Trophoblast cell (in vitro differentiated cells and primary cell): ENCODE results near the gene CREB5.
A peak's percentile ranks its signal among the peaks of the same experiment; 100 is the strongest.

Source experiments
- DNase-seq, 2 donors: peaks; one replicate each; pipeline ENCODE4 v3.0.0-alpha.2; 2016
- H2AFZ ChIP-seq: 2 replicates; pipeline ENCODE4 v1.6.1; 2013; ENCODE audit warnings: low read length, moderate library complexity, mild to moderate bottlenecking; ENCODE audit not compliant: insufficient read depth, poor library complexity
- H2AK5ac ChIP-seq: 2 replicates; pipeline ENCODE4 v1.6.1; 2013; ENCODE audit warnings: mild to moderate bottlenecking, low read length
- H2BK120ac ChIP-seq: 2 replicates; pipeline ENCODE4 v1.6.1; 2013; ENCODE audit warnings: low read length, mild to moderate bottlenecking, moderate library complexity; ENCODE audit not compliant: insufficient read depth, poor library complexity
- H2BK12ac ChIP-seq: 2 replicates; pipeline ENCODE4 v1.6.1; 2013; ENCODE audit warnings: mild to moderate bottlenecking, low read length, moderate library complexity
- H2BK5ac ChIP-seq: 2 replicates; pipeline ENCODE4 v1.6.1; 2013; ENCODE audit warnings: low read length, low read depth, moderate library complexity, mild to moderate bottlenecking; ENCODE audit not compliant: poor library complexity
- H3K14ac ChIP-seq: 2 replicates; pipeline ENCODE4 v1.6.1; 2013; ENCODE audit warnings: mild to moderate bottlenecking, low read length
- H3K18ac ChIP-seq: 2 replicates; pipeline ENCODE4 v1.6.1; 2013; ENCODE audit warnings: mild to moderate bottlenecking, low read length
- H3K23ac ChIP-seq: 2 replicates; pipeline ENCODE4 v1.6.1; 2013; ENCODE audit warnings: low read length
- H3K27ac ChIP-seq: 2 replicates; pipeline ENCODE4 v1.5.1; 2013; ENCODE audit warnings: low read depth, mild to moderate bottlenecking, inconsistent platforms, low read length, moderate library complexity
- H3K27me3 ChIP-seq: 2 replicates; pipeline ENCODE4 v1.6.1; 2013; ENCODE audit warnings: inconsistent platforms, mild to moderate bottlenecking, low read length, moderate library complexity; ENCODE audit not compliant: insufficient read depth
- H3K36me3 ChIP-seq, 2 experiments: 1 replicate in 1 of 2; 2 replicates in 1 of 2; pipeline ENCODE4 v1.6.1; 2013; ENCODE audit warnings: low read length in 2 of 2, mild to moderate bottlenecking in 2 of 2, moderate library complexity in 1 of 2; ENCODE audit not compliant: insufficient read depth in 2 of 2, control insufficient read depth in 1 of 2
- H3K4ac ChIP-seq: 2 replicates; pipeline ENCODE4 v1.6.1; 2013; ENCODE audit warnings: low read depth, mild to moderate bottlenecking, low read length, moderate library complexity
- H3K4me1 ChIP-seq, 2 experiments: 1 replicate in 1 of 2; 2 replicates in 1 of 2; pipeline ENCODE4 v1.6.1; 2013; ENCODE audit warnings: low read length in 2 of 2, mild to moderate bottlenecking in 2 of 2, moderate library complexity in 1 of 2; ENCODE audit not compliant: insufficient read depth in 2 of 2, control insufficient read depth in 1 of 2
- H3K4me2 ChIP-seq: 2 replicates; pipeline ENCODE4 v1.6.1; 2013; ENCODE audit warnings: inconsistent platforms, mild to moderate bottlenecking, low read length, moderate library complexity
- H3K4me3 ChIP-seq: 2 replicates; pipeline ENCODE4 v1.5.1; 2013; ENCODE audit warnings: mild to moderate bottlenecking, low read depth, low read length, inconsistent platforms
- H3K79me1 ChIP-seq: one replicate; pipeline ENCODE4 v1.6.1; 2013; ENCODE audit warnings: low read length
- H3K79me2 ChIP-seq: 2 replicates; pipeline ENCODE4 v1.6.1; 2013; ENCODE audit warnings: low read length, mild to moderate bottlenecking; ENCODE audit not compliant: control insufficient read depth, insufficient read depth, poor library complexity
- H3K9ac ChIP-seq: 2 replicates; pipeline ENCODE4 v1.6.1; 2013; ENCODE audit warnings: mild to moderate bottlenecking, low read length
- H3K9me3 ChIP-seq: 2 replicates; pipeline ENCODE4 v1.6.1; 2013; ENCODE audit warnings: low read depth, mild to moderate bottlenecking, control low read depth, inconsistent platforms, low read length; ENCODE audit not compliant: insufficient read depth
- H4K12ac ChIP-seq: 2 replicates; pipeline ENCODE4 v1.6.1; 2013; ENCODE audit warnings: low read depth, mild to moderate bottlenecking, low read length, moderate library complexity
- H4K8ac ChIP-seq: 2 replicates; pipeline ENCODE4 v1.6.1; 2013; ENCODE audit warnings: low read depth, mild to moderate bottlenecking, low read length, moderate library complexity
- H4K91ac ChIP-seq: one replicate; pipeline ENCODE4 v1.6.1; 2013; ENCODE audit warnings: low read depth, mild to moderate bottlenecking, low read length, moderate library complexity
- WGBS: extraction: QIAGEN DNeasy Blood & Tissue Kit; methylation state at CpG from one replicate; pipeline ENCODE4 v1.1.7; 2013; ENCODE audit warnings: missing lambda C conversion rate; ENCODE audit not compliant: insufficient read length, insufficient coverage; ENCODE audit errors: extremely low coverage; 5-methylcytosine and 5-hydroxymethylcytosine counted together

The CREB5 gene

DNA sequence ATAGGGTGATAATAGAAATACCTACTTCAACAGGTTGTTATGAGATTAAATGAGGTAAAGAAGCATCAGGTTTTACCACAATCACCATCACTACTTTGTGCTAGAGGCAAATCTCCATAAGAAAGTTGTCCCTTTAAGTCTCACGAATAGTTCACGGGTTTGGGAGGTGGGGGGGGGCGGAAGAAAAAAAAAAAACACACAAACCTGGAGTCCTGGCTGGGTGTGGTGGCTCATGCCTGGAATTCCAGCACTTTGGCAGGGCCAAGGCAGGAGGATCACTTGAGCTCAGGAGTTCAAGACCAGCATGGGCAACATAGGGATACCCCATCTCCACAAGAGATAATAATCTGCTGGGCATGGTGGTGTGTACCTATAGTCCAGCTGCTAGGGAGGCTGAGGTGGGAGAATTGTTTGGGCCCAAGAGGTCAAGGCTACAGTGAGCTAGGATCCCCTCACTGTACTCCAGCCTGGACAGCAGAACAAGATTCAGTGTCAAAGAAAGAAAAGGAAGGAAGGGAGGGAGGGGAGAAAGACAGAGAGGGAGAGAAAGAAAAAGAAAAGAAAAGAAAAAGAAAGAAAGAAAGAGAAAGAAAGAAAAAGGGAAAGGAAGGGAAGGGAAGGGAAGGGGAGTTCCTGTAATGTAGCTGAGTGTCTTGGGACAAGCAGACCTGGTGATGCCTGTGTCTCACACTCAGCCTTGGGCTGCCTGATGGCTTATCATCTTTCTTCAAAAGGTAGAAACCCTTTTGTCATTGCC lies 231.4 kb downstream of the CREB5 start:
- H4K91ac ChIP-seq = peak overlapping the region; percentile 75
- no peak overlapping the region for H4K12ac ChIP-seq
- H3K14ac ChIP-seq = peak overlapping the region; percentile 61
- H2BK5ac ChIP-seq = peak overlapping the region; percentile 57
- peak overlapping the region; percentile 33 for H3K18ac ChIP-seq
- H3K9ac ChIP-seq = no peak overlapping the region
- peak overlapping the region; percentile 79 for H2BK120ac ChIP-seq
- H3K4me1 ChIP-seq = peaks cover 7 to 12% of the 10 kb centered on the region in 2 experiments
- H3K4me2 ChIP-seq = peak overlapping the region; percentile 13
- no CpG with 5 or more reads among the region's 3 CpGs for WGBS
- no peak overlapping the region for H3K23ac ChIP-seq
- no peaks in the 10 kb centered on the region for H3K9me3 ChIP-seq
- H4K8ac ChIP-seq = peak overlapping the region; percentile 40
- no peaks in the 10 kb centered on the region for H3K27me3 ChIP-seq
- no peak overlapping the region for H3K4ac ChIP-seq
- peak overlapping the region; percentile 81 for H2BK12ac ChIP-seq
- H2AK5ac ChIP-seq = peak overlapping the region; percentile 56
- no peaks in the 10 kb centered on the region for H3K36me3 ChIP-seq
- no peak overlapping the region for H3K4me3 ChIP-seq
- H3K79me1 ChIP-seq = peaks cover 8% of the 10 kb centered on the region
- peak; percentile 39 to 73 for DNase-seq
- H2AFZ ChIP-seq = no peak overlapping the region
- H3K79me2 ChIP-seq = peaks cover 2% of the 10 kb centered on the region
- peak overlapping the region; percentile 58 for H3K27ac ChIP-seq

DNA sequence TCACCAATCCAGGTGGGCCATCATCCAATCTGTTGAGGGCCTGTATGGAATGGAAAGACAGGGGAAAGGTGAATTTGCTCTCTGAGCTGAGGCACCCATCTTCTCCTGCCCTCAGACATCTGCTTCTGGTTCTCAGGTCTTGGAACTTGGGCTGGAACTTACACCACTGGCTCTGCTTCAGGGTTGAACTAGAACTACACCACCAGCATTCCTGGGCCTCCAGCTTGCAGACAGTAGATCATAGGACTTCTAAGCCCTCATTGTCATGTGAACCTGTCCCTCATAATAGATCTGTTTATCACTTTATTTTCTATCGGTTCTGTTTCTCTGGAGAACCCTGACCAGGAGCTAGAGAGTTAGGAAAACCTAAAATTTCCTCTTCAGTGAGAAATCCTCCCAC lies 233.5 kb downstream of the CREB5 start:
- Histone ChIP-seq H3K79me2 (peaks cover 2% of the 10 kb centered on the region), H3K4me2 (no peak overlapping the region), H3K23ac (no peak overlapping the region), H3K18ac (no peak overlapping the region), H4K12ac (no peak overlapping the region), H3K79me1 (peaks cover 8% of the 10 kb centered on the region), H2AFZ (no peak overlapping the region), H2AK5ac (no peak overlapping the region), H3K4ac (no peak overlapping the region), H3K9ac (no peak overlapping the region), H3K9me3 (no peaks in the 10 kb centered on the region), H3K14ac (no peak overlapping the region), H3K27ac (no peak overlapping the region), H4K91ac (no peak overlapping the region), H2BK120ac (no peak overlapping the region), H3K4me3 (no peak overlapping the region), H2BK12ac (no peak overlapping the region), H3K36me3 (no peaks in the 10 kb centered on the region), H4K8ac (no peak overlapping the region), H3K27me3 (no peaks in the 10 kb centered on the region), H2BK5ac (no peak overlapping the region), H3K4me1 (peaks cover 7 to 12% of the 10 kb centered on the region in 2 experiments)
- WGBS = no CpG with 5 or more reads among the region's 1 CpG
- DNase-seq = peak; percentile 86 to 89

DNA sequence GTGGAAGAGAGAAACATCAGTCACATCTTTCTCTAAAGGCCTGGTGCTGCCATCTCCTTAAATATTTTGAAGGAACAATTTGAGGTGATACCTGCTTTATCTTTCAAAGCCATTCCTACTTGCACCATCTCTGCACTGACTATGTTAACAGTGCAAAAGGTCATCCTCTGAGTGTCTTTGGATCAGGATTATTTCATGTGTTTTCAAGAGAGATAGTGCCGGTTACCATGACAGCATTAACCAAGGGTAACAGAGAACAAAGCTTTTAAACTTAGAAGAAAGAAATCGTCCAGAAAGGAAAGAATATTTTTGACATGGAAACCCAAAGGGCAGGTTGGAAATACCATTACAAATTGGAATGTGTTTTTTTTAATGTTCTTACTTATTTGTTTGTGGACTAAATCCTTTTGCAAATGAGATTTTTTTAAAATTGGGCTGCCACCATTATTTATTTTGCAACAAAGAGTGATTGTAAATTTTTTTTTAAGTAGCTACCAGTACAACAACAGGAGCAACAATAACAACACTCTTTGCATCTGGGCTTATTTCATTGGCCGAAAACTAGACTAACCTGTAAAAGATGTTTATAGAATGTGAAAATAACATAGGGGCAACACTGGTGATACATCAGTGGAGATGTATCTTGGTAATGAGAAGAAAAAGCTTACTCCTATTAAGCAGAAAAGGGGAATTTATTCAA lies 234.2 kb downstream of the CREB5 start:
- no peak overlapping the region for H2BK120ac ChIP-seq
- no CpG with 5 or more reads among the region's 3 CpGs for WGBS

DNA sequence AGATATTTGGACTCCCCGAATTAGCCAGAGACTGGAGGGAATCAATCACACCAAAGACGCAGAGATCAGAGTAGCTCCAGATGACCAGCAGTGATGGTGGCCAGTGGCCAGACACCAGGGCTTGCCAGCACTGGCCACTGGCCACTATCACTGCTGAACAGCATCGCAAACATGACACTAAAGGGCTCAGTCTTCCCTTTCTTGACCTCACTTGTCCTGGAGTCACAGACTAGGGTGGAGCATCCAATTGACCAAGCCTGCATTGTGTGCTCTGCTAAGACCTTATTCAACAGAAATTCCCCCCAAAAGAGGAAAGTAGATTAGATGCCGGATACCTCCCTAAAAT lies 234.7 kb downstream of the CREB5 start:
- Histone ChIP-seq H3K4me1 (peaks cover 5 to 11% of the 10 kb centered on the region in 2 experiments), H3K23ac (no peak overlapping the region), H2AK5ac (no peak overlapping the region), H2BK120ac (no peak overlapping the region), H3K79me2 (peaks cover 2% of the 10 kb centered on the region), H3K4me3 (no peak overlapping the region), H2AFZ (no peak overlapping the region), H4K8ac (no peak overlapping the region), H3K79me1 (peaks cover 5% of the 10 kb centered on the region), H3K14ac (no peak overlapping the region), H2BK5ac (no peak overlapping the region), H3K9me3 (no peaks in the 10 kb centered on the region), H3K27ac (no peak overlapping the region), H3K18ac (no peak overlapping the region), H3K9ac (no peak overlapping the region), H4K12ac (no peak overlapping the region), H3K36me3 (no peaks in the 10 kb centered on the region), H3K4ac (no peak overlapping the region), H2BK12ac (no peak overlapping the region), H4K91ac (no peak overlapping the region), H3K4me2 (no peak overlapping the region), H3K27me3 (no peaks in the 10 kb centered on the region)
- DNase-seq = peak; percentile 46 to 73
- no CpG with 5 or more reads among the region's 4 CpGs for WGBS

More for the DNA sequence above, 234.2 kb downstream of the CREB5 start:
- H3K23ac ChIP-seq = no peak overlapping the region
- peaks cover 2% of the 10 kb centered on the region for H3K79me2 ChIP-seq
- H4K8ac ChIP-seq = no peak overlapping the region
- H4K91ac ChIP-seq = no peak overlapping the region
- H2BK12ac ChIP-seq = no peak overlapping the region
- no peak overlapping the region for H2AFZ ChIP-seq
- H3K9me3 ChIP-seq = no peaks in the 10 kb centered on the region
- no peak overlapping the region for H3K27ac ChIP-seq
- no peaks in the 10 kb centered on the region for H3K36me3 ChIP-seq
- H4K12ac ChIP-seq = no peak overlapping the region
- no peak overlapping the region for H2BK5ac ChIP-seq
- H3K18ac ChIP-seq = no peak overlapping the region
- H3K27me3 ChIP-seq = no peaks in the 10 kb centered on the region
- no peak overlapping the region for H2AK5ac ChIP-seq
- DNase-seq = peak; percentile 56 to 93
- H3K9ac ChIP-seq = no peak overlapping the region
- H3K4me2 ChIP-seq = no peak overlapping the region
- peaks cover 7 to 12% of the 10 kb centered on the region in 2 experiments for H3K4me1 ChIP-seq
- no peak overlapping the region for H3K14ac ChIP-seq
- no peak overlapping the region for H3K4me3 ChIP-seq
- H3K79me1 ChIP-seq = peaks cover 8% of the 10 kb centered on the region
- no peak overlapping the region for H3K4ac ChIP-seq
